ENCODE measurements around the gene LGR6. TPM values are rescaled to one million over a fixed set of nuclear protein-coding genes. Genes with fewer than 3 reads are reported as not detected.

The LGR6 gene
- total and polyA plus RNA-seq, 2 of the 8 experiments (the other 6 are each of a cell fraction or from before 2014, with no cell fraction given), result 0.50 to 1.0 TPM

DNA sequence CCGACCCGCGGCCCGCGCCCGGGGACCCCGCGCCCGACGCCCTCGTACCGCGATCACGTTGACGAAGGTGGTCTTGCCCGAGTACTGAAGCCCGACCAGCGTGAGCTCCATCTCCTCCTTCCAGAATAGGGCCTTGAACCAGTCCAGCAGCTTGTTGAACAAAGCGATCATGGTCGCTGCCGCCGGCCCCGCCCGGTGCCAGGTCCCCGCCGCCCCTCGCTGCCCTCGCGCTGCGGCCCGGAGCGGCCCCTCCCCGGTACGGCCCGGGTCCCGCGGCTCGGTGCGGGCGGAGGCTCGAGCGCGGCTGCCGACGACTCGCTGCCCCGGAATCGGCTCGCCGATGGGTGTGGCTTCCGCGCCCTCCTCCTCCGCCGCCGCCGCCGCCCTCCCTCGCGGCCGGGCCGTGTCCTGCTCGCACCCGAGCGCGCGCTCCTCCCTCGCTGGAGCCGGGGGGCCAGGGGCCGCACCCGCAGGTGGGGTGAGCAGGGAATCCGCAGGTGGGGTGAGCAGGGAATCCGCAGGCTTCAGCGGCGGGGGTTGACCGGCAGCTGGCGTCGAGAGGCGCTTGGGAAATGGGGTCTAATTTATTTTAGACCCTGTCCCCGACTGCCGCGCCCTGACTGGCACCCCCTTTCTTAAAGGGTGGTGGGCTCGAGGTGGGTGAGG is 49.1 kb upstream of the LGR6 start, which contains the start of gene ARL8A:
TSS of gene ARL8A (minus strand) at position 336 of the 666 bp plus-strand sequence. CDS start at position 171, 165 bp downstream.
- peak within 1 kb of the TSS; percentile 67; the same call in 1 of the 2 replicates for H3K27ac ChIP-seq (ENCODE audit: low read depth, low read length)
- WGBS, 2 experiments (ENCODE audit: extremely low coverage in 1 of 2, insufficient coverage in 1 of 2, insufficient read length in 1 of 2, insufficient replicate concordance in 2 of 2, low coverage in 1 of 2, low lambda C conversion rate in 2 of 2, missing lambda C conversion rate in 1 of 2), result 1% methylated on average over 33 of the region's 82 CpGs; no CpG with 5 or more reads in 1 of the 2 experiments
- no peak for FAIRE-seq

More for the DNA sequence above, 49.1 kb upstream of the LGR6 start, which contains the start of gene ARL8A:
- peak within 1 kb of the TSS; percentile 96 for H3K18ac ChIP-seq (ENCODE audit: extremely low read depth, low read length)
- POLR2A ChIA-PET (ENCODE audit: partially characterized antibody), result interaction anchor here (0.6 to 3.0 kb wide), 5 partner anchors 8 to 48 kb away, joined by 3 to 14 read pairs (median 6); no protein-coding TSS in a partner anchor
- CTCF ChIA-PET (ENCODE audit: partially characterized antibody), result interaction anchor here (0.6 to 6.1 kb wide), 4 partner anchors 9 to 827 kb away, joined by 3 to 50 read pairs (median 6); no protein-coding TSS in a partner anchor
- H3K4me2 ChIP-seq (ENCODE audit: insufficient read depth in 1 of 2, low read depth in 2 of 2, low read length in 2 of 2), result peak within 1 kb of the TSS; percentile 78 to 92
- H2BK12ac ChIP-seq (ENCODE audit: low read depth, low read length), result peak within 1 kb of the TSS; percentile 87; the same call in 1 of the 2 replicates
- peak within 1 kb of the TSS; percentile 78 for H3K56ac ChIP-seq (replicated peaks; ENCODE audit: insufficient read length, low read depth, low read length)
- peaks cover 3 to 34% of the 10 kb centered on the region in 2 experiments; a peak in 3 of 4 replicates for H3K79me2 ChIP-seq (ENCODE audit: control insufficient read depth in 1 of 2, insufficient read depth in 2 of 2, low read length in 2 of 2)
- H2BK20ac ChIP-seq (ENCODE audit: low read length), result no peak within 1 kb of the TSS; the same call in 1 of the 2 replicates
- H4K5ac ChIP-seq (ENCODE audit: insufficient read length, low read depth, low read length), result peak within 1 kb of the TSS; percentile 87
- peak within 1 kb of the TSS; percentile 77 for H4K8ac ChIP-seq (ENCODE audit: extremely low read depth, insufficient read depth, low read length)
- peak within 1 kb of the TSS; percentile 66 for H4K91ac ChIP-seq (replicated peaks; ENCODE audit: insufficient read length, low read length)
- peak within 1 kb of the TSS; percentile 62 to 89 (median 73) for H3K9ac ChIP-seq (replicated peaks in 1 of 4; ENCODE audit: extremely low read depth in 1 of 4, low read depth in 3 of 4, low read length in 3 of 4)
- no peaks in the 10 kb centered on the region for H3K36me3 ChIP-seq (ENCODE audit: control insufficient read depth in 2 of 4, insufficient read depth in 4 of 4, low read length in 3 of 4)
- H2BK15ac ChIP-seq (ENCODE audit: low read length), result peak within 1 kb of the TSS; percentile 7; the same call in 1 of the 2 replicates
- H2BK5ac ChIP-seq (ENCODE audit: low read depth, low read length), result peak within 1 kb of the TSS; percentile 81; the same call in 1 of the 2 replicates
- peak within 1 kb of the TSS; percentile 1 for H3K4ac ChIP-seq (replicated peaks; ENCODE audit: insufficient read length, low read depth, low read length)
- DNase-seq (ENCODE audit: low read depth in 1 of 2, low spot score in 2 of 2), result peak in 1 of 2 experiments; percentile 83
- H2AK5ac ChIP-seq (ENCODE audit: low read depth, low read length), result peak within 1 kb of the TSS; percentile 84; the same call in 1 of the 2 replicates
- H3K27me3 ChIP-seq (replicated peaks in 1 of 4; ENCODE audit: control insufficient read depth in 3 of 4, extremely low read depth in 1 of 4, insufficient read depth in 3 of 4, low read length in 3 of 4), result peaks cover 0 to 7% (median 2%) of the 10 kb centered on the region in 4 experiments; a peak in 3 of 7 replicates
- no peak within 1 kb of the TSS for H3K23ac ChIP-seq (ENCODE audit: insufficient read length)
- H4K20me1 ChIP-seq (replicated peaks in 1 of 2; ENCODE audit: control insufficient read depth in 1 of 2, insufficient read depth in 2 of 2, low read length in 2 of 2), result peaks cover 2 to 11% of the 10 kb centered on the region in 2 experiments
- TF ChIP-seq PHF8 (conservative IDR thresholded peaks at IDR 0.05; ENCODE audit: low read depth, low read length) (peak; percentile 41), ATF3 (IDR thresholded peaks at IDR 0.05; ENCODE audit: insufficient read depth, low read depth, low read length) (no peak), MAX (IDR thresholded peaks at IDR 0.05) (peak; percentile 30; the same call in 1 of the 2 replicates), SIN3A (conservative IDR thresholded peaks at IDR 0.05 in 1 of 2, IDR thresholded peaks at IDR 0.05 in 1 of 2; ENCODE audit: low read depth in 1 of 2, low read length in 2 of 2) (0 out of 4 replicates have a peak, but pooled peaks of 1 of the 2 experiments have one; percentile 13), BCL11A (IDR thresholded peaks at IDR 0.05; ENCODE audit: low read depth in 2 of 2, low read length in 2 of 2) (no peak), YY1 (IDR thresholded peaks at IDR 0.05; ENCODE audit: low read depth, low read length) (0 out of 2 replicates have a peak, but pooled peaks have one; percentile 7), KDM4A (IDR thresholded peaks at IDR 0.05; ENCODE audit: low read depth, low read length, severe bottlenecking) (peak; percentile 71), RBBP5 (IDR thresholded peaks at IDR 0.05; ENCODE audit: borderline replicate concordance, low read depth, low read length) (0 out of 2 replicates have a peak, but pooled peaks have one; percentile 9)
- peak within 1 kb of the TSS; percentile 37; the same call in 1 of the 2 replicates for H2AFZ ChIP-seq (ENCODE audit: low read length)
- no peak within 1 kb of the TSS for H2BK120ac ChIP-seq (replicated peaks; ENCODE audit: low read depth, low read length)
- H3K23me2 ChIP-seq (ENCODE audit: low read depth, low read length), result peaks cover 13% of the 10 kb centered on the region
- no peak within 1 kb of the TSS for H3K14ac ChIP-seq (ENCODE audit: insufficient read length)
- H3K4me1 ChIP-seq (replicated peaks in 1 of 4; ENCODE audit: control insufficient read depth in 3 of 4, insufficient read depth in 4 of 4, low read length in 3 of 4), result peaks cover 3 to 13% (median 9%) of the 10 kb centered on the region in 4 experiments; a peak in 6 of 7 replicates
- H3K4me3 ChIP-seq (ENCODE audit: extremely low read depth in 1 of 4, insufficient read depth in 2 of 4, low read depth in 3 of 4, low read length in 4 of 4), result peak within 1 kb of the TSS; percentile 62 to 78 (median 72)
- no peaks in the 10 kb centered on the region for H3K9me3 ChIP-seq (ENCODE audit: insufficient read depth in 2 of 2, low read depth in 1 of 2, low read length in 1 of 2)
- peaks cover 8% of the 10 kb centered on the region for H3K79me1 ChIP-seq (ENCODE audit: low read depth, low read length)
